Lower lobe of right lung (tissue), 2 donors: ENCODE data around the gene OSTM1. TPM values are rescaled to one million over a fixed set of nuclear protein-coding genes. Genes with fewer than 3 reads are reported as not detected.
"Not testable (repeated sequence)": the region's sequence is repeated elsewhere in the genome, so short reads cannot be mapped to it uniquely, and the experiment has no call there.

Experiments
- ATAC-seq, 2 donors: fragments of 200-7000 bp; cut with Tn5 transposase; one replicate each; pipeline ENCODE4 v1.9.1; 2020 to 2022; ENCODE audit warnings: mild to moderate bottlenecking in 2 of 2, moderate library complexity in 2 of 2
- DNase-seq: peaks from one replicate; pipeline ENCODE4 v3.0.0-alpha.2; 2020
- H3K27ac ChIP-seq: fragments of 200-600 bp; one replicate; pipeline ENCODE4 v1.8.0; 2022
- H3K27me3 ChIP-seq: fragments of 200-600 bp; one replicate; pipeline ENCODE4 v1.8.0; 2022; ENCODE audit warnings: low read depth
- H3K36me3 ChIP-seq: fragments of 200-600 bp; one replicate; pipeline ENCODE4 v1.8.0; 2022; ENCODE audit warnings: mild to moderate bottlenecking
- H3K4me1 ChIP-seq: fragments of 200-600 bp; one replicate; pipeline ENCODE4 v1.8.0; 2022
- H3K4me3 ChIP-seq: fragments of 200-600 bp; one replicate; pipeline ENCODE4 v1.8.0; 2022; ENCODE audit warnings: mild to moderate bottlenecking
- H3K9me3 ChIP-seq: fragments of 200-600 bp; one replicate; pipeline ENCODE4 v1.8.0; 2022
- intact Hi-C: fragments of 100-400 bp; cut with DNase I; formaldehyde crosslinking; loops from one replicate; pipeline ENCODE4 v1.11.0; 2022
- total RNA-seq: library from RNA; stranded (reverse); fragmentation: NEBNext Ultra II Directional; extraction: Animal tissue kit (Norgen Biotek cat#: 25700); gene quantifications from one replicate; pipeline ENCODE4 v1.2.1, GENCODE V29; 2021
- TF ChIP-seq, protein P1 (sequence below): fragments of 200-600 bp; IDR thresholded peaks from one replicate; pipeline ENCODE4 v1.8.0; 2022; ENCODE audit warnings: antibody characterized with exemption, mild to moderate bottlenecking
- donor health status: DM: no; HTN: yes; CAD: no; lungs with severe emphysema.

Gene OSTM1
- total RNA-seq, 1 donor from 2014 or later, result 63.8 TPM

DNA sequence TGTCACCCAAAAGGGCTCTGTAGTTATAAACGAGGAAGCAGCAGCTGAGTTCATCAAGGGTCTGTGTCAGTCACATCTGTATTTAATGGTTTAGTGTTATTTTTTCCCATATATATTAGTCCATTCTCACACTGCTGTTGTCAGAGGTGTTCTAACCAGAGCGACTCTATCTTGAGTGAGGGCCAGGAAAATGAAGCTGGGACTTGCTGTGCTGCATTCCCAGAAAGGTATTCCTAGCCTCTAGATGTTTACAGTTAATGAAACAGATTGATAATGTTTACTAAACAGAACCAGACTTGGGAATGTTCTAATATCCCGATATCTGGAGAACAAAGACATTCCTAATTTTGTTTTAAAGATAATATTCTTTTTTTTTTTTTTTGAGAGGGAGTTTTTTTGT is 68.6 kb downstream of the OSTM1 start:
- intact Hi-C loops, result no loop called here
- TF ChIP-seq, protein P1, sequence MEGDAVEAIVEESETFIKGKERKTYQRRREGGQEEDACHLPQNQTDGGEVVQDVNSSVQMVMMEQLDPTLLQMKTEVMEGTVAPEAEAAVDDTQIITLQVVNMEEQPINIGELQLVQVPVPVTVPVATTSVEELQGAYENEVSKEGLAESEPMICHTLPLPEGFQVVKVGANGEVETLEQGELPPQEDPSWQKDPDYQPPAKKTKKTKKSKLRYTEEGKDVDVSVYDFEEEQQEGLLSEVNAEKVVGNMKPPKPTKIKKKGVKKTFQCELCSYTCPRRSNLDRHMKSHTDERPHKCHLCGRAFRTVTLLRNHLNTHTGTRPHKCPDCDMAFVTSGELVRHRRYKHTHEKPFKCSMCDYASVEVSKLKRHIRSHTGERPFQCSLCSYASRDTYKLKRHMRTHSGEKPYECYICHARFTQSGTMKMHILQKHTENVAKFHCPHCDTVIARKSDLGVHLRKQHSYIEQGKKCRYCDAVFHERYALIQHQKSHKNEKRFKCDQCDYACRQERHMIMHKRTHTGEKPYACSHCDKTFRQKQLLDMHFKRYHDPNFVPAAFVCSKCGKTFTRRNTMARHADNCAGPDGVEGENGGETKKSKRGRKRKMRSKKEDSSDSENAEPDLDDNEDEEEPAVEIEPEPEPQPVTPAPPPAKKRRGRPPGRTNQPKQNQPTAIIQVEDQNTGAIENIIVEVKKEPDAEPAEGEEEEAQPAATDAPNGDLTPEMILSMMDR, result no peak
- Histone ChIP-seq H3K4me1 (no peaks in the 10 kb centered on the region), H3K27ac (no peak overlapping the region), H3K4me3 (no peak overlapping the region), H3K9me3 (peaks cover 9% of the 10 kb centered on the region), H3K27me3 (no peaks in the 10 kb centered on the region), H3K36me3 (no peaks in the 10 kb centered on the region)
- DNase-seq, result no peak
- ATAC-seq, result no peak

DNA sequence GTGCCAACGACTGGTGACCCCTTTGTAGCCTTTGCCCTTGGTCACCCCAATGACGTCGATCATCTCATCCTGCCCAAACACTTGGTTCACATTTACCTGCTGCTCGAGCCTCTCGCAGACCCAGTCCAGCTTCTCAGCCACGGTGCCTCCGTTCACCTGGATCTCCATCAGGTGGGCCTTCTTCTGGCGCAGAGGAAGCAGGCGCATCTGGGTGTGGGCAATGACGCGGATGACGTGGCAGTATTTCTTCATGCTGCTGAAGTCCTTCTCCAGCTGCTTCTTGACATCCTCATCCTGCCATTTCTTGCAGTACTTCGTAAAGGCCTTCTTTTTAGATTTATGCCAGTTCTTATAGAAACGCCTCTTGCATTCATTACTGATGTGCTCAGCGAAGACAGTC is 69.7 kb downstream of the OSTM1 start:
- H3K9me3 ChIP-seq, result peaks cover 7% of the 10 kb centered on the region
- no peaks in the 10 kb centered on the region for H3K27me3 ChIP-seq
- ATAC-seq, result no peak
- TF ChIP-seq, protein P1, result no peak
- H3K36me3 ChIP-seq, result no peaks in the 10 kb centered on the region
- no peaks in the 10 kb centered on the region for H3K4me1 ChIP-seq
- no peak for DNase-seq
- intact Hi-C loops, result no loop called here
- no peak overlapping the region for H3K4me3 ChIP-seq
- H3K27ac ChIP-seq, result no peak overlapping the region

DNA sequence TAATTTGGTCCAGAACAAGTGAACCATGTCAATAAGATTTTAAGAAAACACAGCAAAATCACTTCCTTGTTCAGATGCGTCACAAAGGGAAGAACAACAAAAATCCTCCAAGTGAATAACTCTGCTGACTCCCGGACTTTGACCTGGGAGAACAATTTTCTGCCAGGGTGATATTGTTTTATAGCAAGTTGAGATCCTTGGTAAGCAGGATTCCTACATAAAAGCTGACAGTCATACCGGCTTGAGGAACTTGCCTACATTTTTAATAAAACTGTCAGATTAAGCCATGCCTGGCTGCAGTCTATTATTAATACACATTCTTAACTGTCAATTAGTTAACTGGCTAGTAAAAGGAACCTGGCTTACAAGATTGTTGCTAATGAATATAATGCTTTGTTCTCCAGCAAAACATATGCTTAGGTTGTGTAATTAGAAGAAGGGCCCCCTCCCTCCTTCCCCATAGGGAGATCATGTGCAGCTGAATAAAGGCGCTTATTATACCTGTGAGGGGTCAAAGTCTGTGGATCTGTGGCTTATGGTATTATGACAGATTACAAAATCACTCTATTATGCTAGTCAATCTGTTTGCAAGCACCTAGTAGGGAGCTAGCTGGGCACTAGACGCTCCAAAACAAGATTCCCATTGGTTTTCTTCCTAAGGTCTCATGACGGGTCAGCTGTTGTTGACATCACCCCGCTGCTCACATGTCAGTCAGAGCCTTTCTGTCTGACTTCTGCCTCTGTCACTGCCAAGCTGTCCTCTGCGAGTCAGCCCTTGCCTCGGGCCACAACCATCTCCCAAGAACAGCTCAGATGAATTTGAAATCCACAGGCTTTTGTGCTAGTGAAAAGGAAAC is 71.9 kb downstream of the OSTM1 start:
- H3K4me3 ChIP-seq, result no peak overlapping the region
- TF ChIP-seq, protein P1, result no peak
- H3K27me3 ChIP-seq, result no peaks in the 10 kb centered on the region
- H3K36me3 ChIP-seq, result no peaks in the 10 kb centered on the region
- DNase-seq (no peak), ATAC-seq (no peak)
- H3K9me3 ChIP-seq, result no peaks in the 10 kb centered on the region
- H3K4me1 ChIP-seq, result no peaks in the 10 kb centered on the region
- H3K27ac ChIP-seq, result no peak overlapping the region
- intact Hi-C loops, result no loop called here

DNA sequence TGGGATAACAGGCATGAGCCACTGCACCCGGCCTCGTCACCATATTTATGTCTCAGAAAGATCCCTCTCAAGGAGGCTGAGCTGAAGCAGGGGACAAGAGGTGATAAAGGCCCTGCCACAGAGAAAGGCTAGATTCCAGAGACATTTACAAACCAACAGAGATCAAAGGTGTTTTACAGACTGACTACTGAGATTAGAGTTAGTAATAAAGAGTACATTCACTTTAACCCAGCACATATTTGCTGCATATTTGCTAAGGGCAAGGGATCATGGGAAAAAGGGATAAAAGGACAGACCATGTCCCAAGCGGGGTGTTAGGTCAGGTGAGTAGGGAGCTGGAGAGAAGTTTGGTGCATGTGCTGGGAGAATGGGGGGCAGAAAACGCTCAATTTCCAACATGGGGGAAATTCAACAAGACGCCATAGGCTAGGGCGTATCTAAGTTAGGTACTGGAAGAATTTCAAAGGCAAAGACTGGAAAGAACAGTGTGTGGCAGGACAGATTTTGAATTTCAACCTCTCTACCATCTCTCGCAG is 72.8 kb downstream of the OSTM1 start:
- intact Hi-C loops, result no loop called here
- DNase-seq (no peak), ATAC-seq (no peak)
- Histone ChIP-seq H3K36me3 (no peaks in the 10 kb centered on the region), H3K4me3 (no peak overlapping the region), H3K27me3 (no peaks in the 10 kb centered on the region), H3K4me1 (no peaks in the 10 kb centered on the region), H3K27ac (no peak overlapping the region), H3K9me3 (no peaks in the 10 kb centered on the region)
- TF ChIP-seq, protein P1, result no peak

DNA sequence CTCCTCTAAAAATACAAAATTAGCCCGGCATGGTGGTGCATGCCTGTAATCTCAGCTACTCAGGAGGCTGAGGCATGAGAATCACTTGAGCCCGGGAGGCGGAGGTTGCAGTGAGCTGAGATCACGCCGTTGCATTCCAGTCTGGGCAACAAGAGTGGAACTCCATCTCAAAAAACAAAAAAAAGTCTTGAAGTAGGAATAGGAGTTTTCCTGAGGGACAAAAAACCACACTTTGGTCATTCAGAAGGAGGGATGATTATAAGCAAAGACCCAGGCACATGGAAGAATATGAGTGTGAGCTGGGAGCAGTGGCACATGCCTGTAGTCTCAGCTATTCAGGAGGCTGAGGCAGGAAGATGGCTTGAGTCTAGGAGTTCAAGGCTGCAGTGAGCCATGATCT is 74.3 kb downstream of the OSTM1 start:
- H3K4me3 ChIP-seq, ATAC-seq, H3K27ac ChIP-seq, intact Hi-C loops, H3K27me3 ChIP-seq, H3K9me3 ChIP-seq, H3K36me3 ChIP-seq, H3K4me1 ChIP-seq, DNase-seq: not testable (repeated sequence)

DNA sequence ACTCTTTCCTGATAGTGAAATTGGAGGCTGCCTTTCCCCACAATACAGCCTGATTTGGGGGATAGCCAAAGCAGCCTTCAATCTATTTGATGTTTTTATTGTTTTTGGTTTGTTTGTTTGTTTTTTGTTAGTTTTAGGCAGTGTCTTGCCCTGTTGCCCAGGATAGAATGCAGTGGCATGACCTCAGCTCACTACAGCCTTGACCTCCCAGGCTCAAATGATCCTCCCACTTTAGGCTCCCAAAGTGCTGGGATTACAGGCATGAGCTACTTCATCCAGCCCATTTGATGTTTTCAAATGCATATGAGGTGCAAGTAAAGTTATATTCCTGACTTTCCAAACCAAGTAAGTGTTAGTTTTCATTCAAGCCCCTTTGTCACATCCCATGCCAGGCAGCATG is 75.2 kb downstream of the OSTM1 start:
- Histone ChIP-seq H3K27ac (no peak overlapping the region), H3K27me3 (no peaks in the 10 kb centered on the region), H3K4me1 (no peaks in the 10 kb centered on the region), H3K9me3 (no peaks in the 10 kb centered on the region), H3K36me3 (no peaks in the 10 kb centered on the region), H3K4me3 (no peak overlapping the region)
- intact Hi-C loops, result no loop called here
- TF ChIP-seq, protein P1, result no peak
- ATAC-seq (no peak), DNase-seq (no peak)
